ENCODE results near the gene DZIP3. TPM values are rescaled to one million over a fixed set of nuclear protein-coding genes. Genes with fewer than 3 reads are reported as not detected.

The DZIP3 gene
- total RNA-seq, 1 experiment from 2014 or later: 20.9 TPM

DNA sequence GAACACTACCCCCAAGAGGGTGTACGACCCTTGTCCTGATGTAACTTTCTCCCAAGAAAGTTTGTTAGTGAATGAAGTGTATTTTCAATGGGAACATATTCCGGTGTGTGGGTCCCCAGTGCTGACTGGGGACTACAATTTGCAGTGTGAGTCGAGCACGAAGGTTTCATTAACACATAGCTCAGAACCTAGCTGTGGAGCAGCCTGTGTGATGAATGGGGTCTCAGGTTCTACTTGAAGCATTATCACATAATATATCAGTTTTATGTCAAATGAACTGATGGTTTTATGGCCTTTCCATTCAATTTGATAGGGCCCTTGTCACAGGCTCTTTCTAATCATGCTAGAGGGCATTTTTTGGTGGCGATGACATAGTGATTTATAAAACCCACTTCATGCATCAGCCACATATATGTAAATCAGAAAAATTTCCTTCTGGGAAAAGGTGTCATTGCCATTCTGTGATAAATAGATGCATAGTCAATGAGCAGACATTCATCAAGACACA is 123.5 kb downstream of the DZIP3 start:
- TF ChIP-seq, protein P1, sequence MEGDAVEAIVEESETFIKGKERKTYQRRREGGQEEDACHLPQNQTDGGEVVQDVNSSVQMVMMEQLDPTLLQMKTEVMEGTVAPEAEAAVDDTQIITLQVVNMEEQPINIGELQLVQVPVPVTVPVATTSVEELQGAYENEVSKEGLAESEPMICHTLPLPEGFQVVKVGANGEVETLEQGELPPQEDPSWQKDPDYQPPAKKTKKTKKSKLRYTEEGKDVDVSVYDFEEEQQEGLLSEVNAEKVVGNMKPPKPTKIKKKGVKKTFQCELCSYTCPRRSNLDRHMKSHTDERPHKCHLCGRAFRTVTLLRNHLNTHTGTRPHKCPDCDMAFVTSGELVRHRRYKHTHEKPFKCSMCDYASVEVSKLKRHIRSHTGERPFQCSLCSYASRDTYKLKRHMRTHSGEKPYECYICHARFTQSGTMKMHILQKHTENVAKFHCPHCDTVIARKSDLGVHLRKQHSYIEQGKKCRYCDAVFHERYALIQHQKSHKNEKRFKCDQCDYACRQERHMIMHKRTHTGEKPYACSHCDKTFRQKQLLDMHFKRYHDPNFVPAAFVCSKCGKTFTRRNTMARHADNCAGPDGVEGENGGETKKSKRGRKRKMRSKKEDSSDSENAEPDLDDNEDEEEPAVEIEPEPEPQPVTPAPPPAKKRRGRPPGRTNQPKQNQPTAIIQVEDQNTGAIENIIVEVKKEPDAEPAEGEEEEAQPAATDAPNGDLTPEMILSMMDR (IDR thresholded peaks at IDR 0.05; ENCODE audit: insufficient read depth in 1 of 2, low read depth in 1 of 2, low read length in 1 of 2, severe bottlenecking in 1 of 2, unreplicated experiment in 1 of 2): no peak
- BruUV-seq (replicated peaks): no TSS peak
- no peak overlapping the region for H3K4me3 ChIP-seq (ENCODE audit: low read depth, low read length)
- no peaks in the 10 kb centered on the region for H3K4me1 ChIP-seq
- no peaks in the 10 kb centered on the region; the same call in 1 of the 2 replicates for H3K27me3 ChIP-seq (replicated peaks; ENCODE audit: control insufficient read depth, insufficient read depth, low read length)
- Mint-ChIP-seq H3K27ac (ENCODE audit: unreplicated experiment) (no peak overlapping the region), H3K36me3 (ENCODE audit: insufficient read depth, unreplicated experiment) (no peaks in the 10 kb centered on the region), H3K27me3 (ENCODE audit: insufficient read depth, unreplicated experiment) (no peaks in the 10 kb centered on the region), H3K9me3 (ENCODE audit: unreplicated experiment) (no peaks in the 10 kb centered on the region), H3K4me3 (ENCODE audit: unreplicated experiment) (no peak overlapping the region), H3K4me1 (ENCODE audit: low read depth, unreplicated experiment) (no peaks in the 10 kb centered on the region)
- intact Hi-C loops (cut with micrococcal nuclease; ENCODE audit: unreplicated experiment): no loop called here
- CTCF ChIA-PET: no interaction called here
- no peaks in the 10 kb centered on the region for H3K9me3 ChIP-seq
- no peak for DNase-seq
- H3K36me3 ChIP-seq (ENCODE audit: control insufficient read depth, insufficient read depth, low read length): no peaks in the 10 kb centered on the region
- POLR2A ChIA-PET: no interaction called here

DNA sequence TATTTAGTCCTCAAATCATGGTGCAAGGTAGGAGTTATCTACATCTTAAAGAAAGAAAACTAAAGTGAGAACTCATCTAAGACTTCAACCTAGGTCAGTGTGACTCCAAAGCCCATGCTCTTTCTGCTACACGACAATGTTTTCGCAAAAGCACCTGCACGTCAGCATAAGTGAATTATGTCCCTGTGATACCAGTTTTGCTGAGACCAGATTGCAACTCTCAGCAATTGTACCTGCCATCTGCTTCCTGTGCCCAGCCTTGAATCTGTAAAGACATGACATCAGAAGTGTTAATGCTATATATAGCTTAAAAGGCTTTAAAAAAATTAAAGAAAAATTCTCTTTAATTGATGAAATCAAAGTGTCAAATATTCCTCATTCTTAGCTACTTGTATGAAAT is 124.3 kb downstream of the DZIP3 start:
- no peaks in the 10 kb centered on the region for H3K27me3 Mint-ChIP-seq (ENCODE audit: insufficient read depth, unreplicated experiment)
- no peaks in the 10 kb centered on the region; the same call in 1 of the 2 replicates for H3K27me3 ChIP-seq (replicated peaks; ENCODE audit: control insufficient read depth, insufficient read depth, low read length)

DNA sequence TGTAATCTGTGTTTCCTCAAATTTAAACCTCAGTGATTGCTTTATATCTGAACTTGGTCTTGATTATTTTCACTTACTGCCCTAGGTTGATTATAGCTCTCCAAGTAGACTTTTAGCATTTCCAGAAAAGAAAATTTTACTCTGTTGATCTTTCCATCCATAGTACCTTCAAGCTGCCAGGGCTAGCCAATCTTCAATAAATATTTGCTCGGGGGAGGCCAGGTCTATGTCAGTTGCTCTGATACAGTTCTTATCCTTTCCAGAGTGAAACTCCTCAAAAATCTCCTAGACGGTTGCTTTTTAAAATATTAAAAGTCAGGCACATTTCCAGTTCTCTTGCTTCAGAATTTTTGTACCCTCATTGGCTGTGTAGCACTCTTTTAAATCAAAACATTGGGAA is 128.9 kb downstream of the DZIP3 start:
- H3K9me3 Mint-ChIP-seq (ENCODE audit: unreplicated experiment): no peaks in the 10 kb centered on the region
- Histone ChIP-seq H3K4me3 (ENCODE audit: low read depth, low read length) (no peak overlapping the region), H3K36me3 (ENCODE audit: control insufficient read depth, insufficient read depth, low read length) (no peaks in the 10 kb centered on the region), H3K9me3 (no peaks in the 10 kb centered on the region), H3K4me1 (no peaks in the 10 kb centered on the region), H3K27me3 (replicated peaks; ENCODE audit: control insufficient read depth, insufficient read depth, low read length) (no peaks in the 10 kb centered on the region; the same call in 1 of the 2 replicates)
- BruUV-seq (replicated peaks): no TSS peak
- intact Hi-C loops (cut with micrococcal nuclease; ENCODE audit: unreplicated experiment): no loop called here
- H3K27ac Mint-ChIP-seq (ENCODE audit: unreplicated experiment): no peak overlapping the region
- H3K36me3 Mint-ChIP-seq (ENCODE audit: insufficient read depth, unreplicated experiment): no peaks in the 10 kb centered on the region
- H3K4me3 Mint-ChIP-seq (ENCODE audit: unreplicated experiment): no peak overlapping the region
- POLR2A ChIA-PET: no interaction called here
- H3K4me1 Mint-ChIP-seq (ENCODE audit: low read depth, unreplicated experiment): no peaks in the 10 kb centered on the region
- no peaks in the 10 kb centered on the region for H3K27me3 Mint-ChIP-seq (ENCODE audit: insufficient read depth, unreplicated experiment)
- TF ChIP-seq, protein P1 (IDR thresholded peaks at IDR 0.05; ENCODE audit: insufficient read depth in 1 of 2, low read depth in 1 of 2, low read length in 1 of 2, severe bottlenecking in 1 of 2, unreplicated experiment in 1 of 2): no peak
- CTCF ChIA-PET: no interaction called here
- no peak for DNase-seq

More for the DNA sequence above, 124.3 kb downstream of the DZIP3 start:
- Histone ChIP-seq H3K9me3 (no peaks in the 10 kb centered on the region), H3K4me3 (ENCODE audit: low read depth, low read length) (no peak overlapping the region), H3K4me1 (no peaks in the 10 kb centered on the region), H3K36me3 (ENCODE audit: control insufficient read depth, insufficient read depth, low read length) (no peaks in the 10 kb centered on the region)
- H3K4me1 Mint-ChIP-seq (ENCODE audit: low read depth, unreplicated experiment): no peaks in the 10 kb centered on the region
- TF ChIP-seq, protein P1 (IDR thresholded peaks at IDR 0.05; ENCODE audit: insufficient read depth in 1 of 2, low read depth in 1 of 2, low read length in 1 of 2, severe bottlenecking in 1 of 2, unreplicated experiment in 1 of 2): no peak
- intact Hi-C loops (cut with micrococcal nuclease; ENCODE audit: unreplicated experiment): no loop called here
- H3K4me3 Mint-ChIP-seq (ENCODE audit: unreplicated experiment): no peak overlapping the region
- ChIA-PET POLR2A (no interaction called here), CTCF (no interaction called here)
- H3K9me3 Mint-ChIP-seq (ENCODE audit: unreplicated experiment): no peaks in the 10 kb centered on the region
- BruUV-seq (replicated peaks): no TSS peak
- H3K27ac Mint-ChIP-seq (ENCODE audit: unreplicated experiment): no peak overlapping the region
- no peaks in the 10 kb centered on the region for H3K36me3 Mint-ChIP-seq (ENCODE audit: insufficient read depth, unreplicated experiment)
- DNase-seq: no peak
